Activated B cell treated with CpG ODN at 0.5 μM for 24 hours (primary cell): ENCODE results near the gene GDPD5. TPM values are rescaled to one million over a fixed set of nuclear protein-coding genes. Genes with fewer than 3 reads are reported as not detected.

ENCODE experiments used
- ATAC-seq: fragments of 200-7000 bp; cut with Tn5 transposase; one replicate; pipeline ENCODE4 v1.10.0; 2021; ENCODE audit warnings: low read depth, mild to moderate bottlenecking, moderate library complexity
- CTCF ChIA-PET: fragments of 350-600 bp; sonication (Branson Sonifier 250); formaldehyde crosslinking; loops from one replicate; lab custom pipeline; 2021; ENCODE audit warnings: antibody characterized with exemption; lab: Charles Lee
- POLR2A ChIA-PET: fragments of 350-600 bp; sonication (Branson Sonifier 250); formaldehyde crosslinking; loops from one replicate; lab custom pipeline; 2021; ENCODE audit warnings: antibody characterized with exemption; lab: Charles Lee
- DNase-seq: peaks from one replicate; pipeline ENCODE4 v3.0.0; 2022
- H3K27ac Mint-ChIP-seq: one replicate; pipeline ENCODE4 v1.8.0; 2020; ENCODE audit warnings: mixed read lengths
- H3K27me3 Mint-ChIP-seq: one replicate; pipeline ENCODE4 v1.8.0; 2021; ENCODE audit warnings: mixed read lengths
- H3K36me3 Mint-ChIP-seq: one replicate; pipeline ENCODE4 v1.8.0; 2021; ENCODE audit warnings: low read depth, mixed read lengths
- H3K4me1 Mint-ChIP-seq: one replicate; pipeline ENCODE4 v1.8.0; 2021; ENCODE audit warnings: mixed read lengths
- H3K4me3 Mint-ChIP-seq: one replicate; pipeline ENCODE4 v1.8.0; 2020; ENCODE audit warnings: mild to moderate bottlenecking, mixed read lengths
- H3K9me3 Mint-ChIP-seq: one replicate; pipeline ENCODE4 v1.8.0; 2020; ENCODE audit warnings: mixed read lengths
- CTCF ChIP-seq: fragments of 200-600 bp; IDR thresholded peaks from one replicate; pipeline ENCODE4 v1.8.0; 2022; ENCODE audit warnings: antibody characterized with exemption, mild to moderate bottlenecking
- intact Hi-C: fragments of 100-400 bp; cut with micrococcal nuclease; formaldehyde crosslinking; loops from one replicate; pipeline ENCODE4 v1.15.1; 2024
- total RNA-seq: library from RNA; stranded (reverse); gene quantifications from 2 replicates; pipeline ENCODE4 v1.2.3, GENCODE V29; 2022

The GDPD5 gene
- total RNA-seq, 1 donor from 2014 or later, result 22.2 TPM

DNA sequence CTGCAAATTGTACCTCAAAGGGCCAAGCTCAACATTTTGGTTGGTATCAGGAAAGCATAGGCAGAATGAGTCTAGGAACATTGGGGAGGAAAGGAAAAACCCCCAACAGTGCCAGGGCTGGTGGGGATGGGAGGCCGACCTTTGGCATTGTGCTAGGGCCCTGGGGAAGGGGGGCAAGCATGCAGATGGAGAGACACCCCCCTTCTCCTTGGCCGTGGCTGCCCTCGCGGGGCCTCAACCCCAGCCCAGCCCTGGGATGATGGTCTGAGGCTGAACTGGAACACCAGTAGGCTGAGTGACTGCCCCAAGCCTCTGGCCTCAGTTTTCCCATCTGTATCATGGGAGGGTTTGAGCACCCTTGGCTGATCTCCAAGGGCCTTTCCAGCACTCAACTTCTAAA is 40.0 kb downstream of the GDPD5 start:
- no peaks in the 10 kb centered on the region for H3K36me3 Mint-ChIP-seq
- intact Hi-C loops, result no loop called here
- ChIA-PET CTCF (no interaction called here), POLR2A (no interaction called here)
- H3K4me3 Mint-ChIP-seq, result no peak overlapping the region
- no peaks in the 10 kb centered on the region for H3K4me1 Mint-ChIP-seq
- no peaks in the 10 kb centered on the region for H3K27me3 Mint-ChIP-seq
- ATAC-seq, result no peak
- no peaks in the 10 kb centered on the region for H3K9me3 Mint-ChIP-seq
- DNase-seq, result no peak
- TF ChIP-seq CTCF, result no peak
- H3K27ac Mint-ChIP-seq, result no peak overlapping the region

GRCh38 chr11:75482931-75483469 is 42.7 kb downstream of the GDPD5 start:
- no peak for DNase-seq
- Mint-ChIP-seq H3K9me3 (no peaks in the 10 kb centered on the region), H3K4me1 (no peaks in the 10 kb centered on the region), H3K27me3 (no peaks in the 10 kb centered on the region), H3K36me3 (no peaks in the 10 kb centered on the region), H3K4me3 (no peak overlapping the region), H3K27ac (no peak overlapping the region)
- ATAC-seq, result no peak
- ChIA-PET POLR2A (no interaction called here), CTCF (no interaction called here)
- TF ChIP-seq CTCF, result no peak
- intact Hi-C loops, result no loop called here

DNA sequence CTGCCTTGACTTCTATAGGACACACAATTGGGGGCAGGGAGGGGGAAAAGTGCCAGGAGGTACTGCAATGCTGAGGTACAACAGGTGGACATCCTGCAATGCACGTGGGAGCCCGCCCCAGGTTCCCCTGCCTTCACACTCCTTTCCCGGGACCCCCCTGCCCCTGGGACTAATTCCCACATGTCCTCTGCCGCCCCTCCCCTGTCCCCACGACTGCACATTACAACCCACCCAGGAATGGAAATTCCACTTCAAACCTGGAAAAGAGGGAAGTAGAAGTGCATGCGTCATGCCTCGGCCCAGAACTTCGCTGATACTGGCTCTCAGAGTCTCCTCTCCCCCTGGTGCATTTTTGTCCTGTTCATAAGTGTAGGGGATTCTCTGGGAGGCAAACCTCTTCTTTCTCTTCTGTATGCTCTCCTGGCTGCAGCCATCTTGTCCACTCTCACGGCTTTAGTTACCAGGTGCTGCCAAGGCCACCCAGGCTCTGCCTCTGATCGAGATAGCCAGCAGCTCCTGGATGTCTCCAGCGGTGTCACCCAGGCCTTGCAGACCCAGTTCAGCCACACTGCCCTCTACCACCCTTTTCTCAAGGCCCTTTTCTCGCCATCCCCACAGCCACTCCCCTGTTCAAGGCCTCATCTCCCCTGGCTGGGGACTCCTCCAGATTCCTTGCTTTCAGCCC is 43.7 kb downstream of the GDPD5 start:
- H3K27me3 Mint-ChIP-seq, result no peaks in the 10 kb centered on the region
- no peak for DNase-seq
- no peak overlapping the region for H3K4me3 Mint-ChIP-seq
- intact Hi-C loops, result no loop called here
- no peaks in the 10 kb centered on the region for H3K4me1 Mint-ChIP-seq
- no peaks in the 10 kb centered on the region for H3K9me3 Mint-ChIP-seq
- H3K36me3 Mint-ChIP-seq, result no peaks in the 10 kb centered on the region
- TF ChIP-seq CTCF, result no peak
- H3K27ac Mint-ChIP-seq, result no peak overlapping the region
- CTCF ChIA-PET, result no interaction called here
- ATAC-seq, result no peak
- POLR2A ChIA-PET, result no interaction called here

- ChIA-PET CTCF (no interaction called here), POLR2A (no interaction called here)
- no peak for TF ChIP-seq CTCF
- ATAC-seq (no peak), DNase-seq (no peak)
- H3K4me3 Mint-ChIP-seq, result no peak overlapping the region
- no peaks in the 10 kb centered on the region for H3K36me3 Mint-ChIP-seq
- H3K9me3 Mint-ChIP-seq, result no peaks in the 10 kb centered on the region
- no peaks in the 10 kb centered on the region for H3K4me1 Mint-ChIP-seq
- H3K27ac Mint-ChIP-seq, result no peak overlapping the region
- H3K27me3 Mint-ChIP-seq, result no peaks in the 10 kb centered on the region
- intact Hi-C loops, result no loop called here
These were observed 44.4 kb downstream of the GDPD5 start for GRCh38 chr11:75481223-75481921.
